Keratinocyte (primary cell): Measurements from ENCODE around the gene L1CAM. TPM values are rescaled to one million over a fixed set of nuclear protein-coding genes. Genes with fewer than 3 reads are reported as not detected.
A peak's percentile ranks its signal among the peaks of the same experiment; 100 is the strongest.

Source experiments
- DNase-seq: peaks from one replicate; pipeline ENCODE4 v3.0.0-alpha.2; 2011; ENCODE audit warnings: low read depth, missing footprints, low spot score
- FAIRE-seq: peaks from 2 replicates; lab custom pipeline; 2011; peaks lifted over from hg19 to GRCh38; lab: Jason Lieb, UNC
- H2AFZ ChIP-seq: 2 replicates; pipeline ENCODE4 v1.6.0; 2012; ENCODE audit warnings: low read length, control low read depth, inconsistent platforms; ENCODE audit not compliant: control insufficient read depth
- H3K27ac ChIP-seq: 2 replicates; pipeline ENCODE4 v1.5.1; 2011; ENCODE audit warnings: low read length; ENCODE audit not compliant: control insufficient read depth, insufficient read depth
- H3K27me3 ChIP-seq: 3 replicates; pipeline ENCODE4 v1.6.0; 2011; ENCODE audit warnings: low read length; ENCODE audit not compliant: control insufficient read depth, insufficient read depth; ENCODE audit errors: extremely low read depth
- H3K36me3 ChIP-seq, 2 experiments: 2 replicates in 1 of 2; 3 replicates in 1 of 2; pipeline ENCODE4 v1.5.1; 2011; ENCODE audit warnings: low read length in 2 of 2, mild to moderate bottlenecking in 1 of 2; ENCODE audit not compliant: control insufficient read depth in 2 of 2, insufficient read depth in 2 of 2; ENCODE audit errors: extremely low read depth in 1 of 2
- H3K4me1 ChIP-seq: 3 replicates; pipeline ENCODE4 v1.5.1; 2011; ENCODE audit warnings: low read length; ENCODE audit not compliant: control insufficient read depth, insufficient read depth; ENCODE audit errors: extremely low read depth
- H3K4me2 ChIP-seq: 3 replicates; pipeline ENCODE4 v1.6.0; 2011; ENCODE audit warnings: low read depth, low read length; ENCODE audit not compliant: control insufficient read depth, insufficient read depth; ENCODE audit errors: extremely low read depth
- H3K4me3 ChIP-seq, 3 experiments: fragments of 200-600 bp in 1 of 3; sonication (generic) in 1 of 3; 2 replicates in 2 of 3; 3 replicates in 1 of 3; pipeline ENCODE4 v1.5.1; 2011 to 2016; ENCODE audit warnings: low read length in 3 of 3, mild to moderate bottlenecking in 3 of 3, control low read depth in 2 of 3, inconsistent platforms in 1 of 3, low read depth in 1 of 3, mixed read lengths in 1 of 3, mixed run types in 1 of 3, moderate library complexity in 1 of 3; ENCODE audit not compliant: control insufficient read depth in 2 of 3, insufficient read depth in 2 of 3; ENCODE audit errors: extremely low read depth in 1 of 3
- H3K79me2 ChIP-seq: 2 replicates; pipeline ENCODE4 v1.6.0; 2012; ENCODE audit warnings: low read length; ENCODE audit not compliant: control insufficient read depth, insufficient read depth
- H3K9ac ChIP-seq: 3 replicates; pipeline ENCODE4 v1.6.0; 2011; ENCODE audit warnings: low read length; ENCODE audit not compliant: control insufficient read depth, insufficient read depth; ENCODE audit errors: extremely low read depth
- H3K9me1 ChIP-seq: 3 replicates; pipeline ENCODE4 v1.6.0; 2011; ENCODE audit warnings: low read length; ENCODE audit not compliant: control insufficient read depth, insufficient read depth; ENCODE audit errors: extremely low read depth
- H3K9me3 ChIP-seq: 2 replicates; pipeline ENCODE4 v1.5.1; 2012; ENCODE audit warnings: low read depth, low read length; ENCODE audit not compliant: control insufficient read depth
- H4K20me1 ChIP-seq: 3 replicates; pipeline ENCODE4 v1.6.0; 2011; ENCODE audit warnings: low read length; ENCODE audit not compliant: control insufficient read depth, insufficient read depth; ENCODE audit errors: extremely low read depth
- EZH2 ChIP-seq: IDR thresholded peaks from one replicate; pipeline ENCODE4 v1.6.1; 2012; ENCODE audit warnings: inconsistent platforms, mild to moderate bottlenecking, low read length, moderate library complexity
- dilution Hi-C: fragments of 300-500 bp; cut with MboI; formaldehyde crosslinking; loops from one replicate; pipeline ENCODE4 v1.7.0; 2020; ENCODE audit warnings: low sequenced_read_pairs; ENCODE audit not compliant: extremely low pct_ligation_motif_present
- polyA plus RNA-seq, 5 experiments: library from polyadenylated mRNA; depleted of rRNA in 3 of 5; stranded (reverse) in 3 of 5; stranded (forward) in 1 of 5; unstranded in 1 of 5; fragments of >200 nt; gene quantifications; 1 replicate in 1 of 5; 2 replicates in 3 of 5; 3 replicates in 1 of 5; pipeline versions ENCODE4 v1.2.1 to v1.2.3, GENCODE V29; 2011 to 2012; ENCODE audit warnings: missing spikeins in 2 of 5, low read depth in 1 of 5, low replicate concordance in 1 of 5
- TF ChIP-seq, protein P1 (sequence below), 3 experiments: IDR thresholded peaks in 1 of 3; conservative IDR thresholded peaks in 1 of 3; optimal IDR thresholded peaks in 1 of 3; 2 replicates in 2 of 3; 3 replicates in 1 of 3; pipeline versions ENCODE3 to v1.5.1; 2011; ENCODE audit warnings: low read length in 3 of 3, mild to moderate bottlenecking in 3 of 3, moderate library complexity in 2 of 3, control low read depth in 1 of 3, inconsistent platforms in 1 of 3; ENCODE audit not compliant: insufficient read depth in 2 of 3; ENCODE audit errors: extremely low read depth in 1 of 3

Gene L1CAM
- polyA plus RNA-seq, 1 donor (not counting 4 experiments of a cell fraction or from before 2014, with no cell fraction given), result 18.2 TPM

DNA sequence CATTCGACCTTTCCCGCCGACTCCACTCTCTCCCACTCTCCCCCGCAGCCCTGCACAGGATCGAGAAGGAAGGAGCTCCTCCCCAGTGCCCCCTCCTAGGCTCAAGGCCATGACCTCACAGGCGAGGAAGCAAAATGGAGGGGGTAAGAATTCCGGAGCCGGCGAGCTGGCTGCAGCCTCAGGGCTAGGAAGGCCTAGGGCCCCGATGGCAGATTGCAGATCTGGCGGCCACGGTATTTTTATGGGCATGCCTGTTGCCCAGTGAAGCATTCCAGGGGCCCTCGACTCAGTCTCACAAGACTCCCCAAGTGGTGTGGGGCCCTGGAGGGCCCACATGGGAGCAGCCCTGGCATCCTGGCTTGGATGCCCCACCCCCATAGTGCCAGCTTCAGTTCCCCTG lies 942 bp upstream of the L1CAM start:
- Histone ChIP-seq H3K4me2 (no peak overlapping the region), H3K36me3 (no peaks in the 10 kb centered on the region), H3K4me3 (no peak overlapping the region), H3K9me3 (no peaks in the 10 kb centered on the region), H3K27ac (no peak overlapping the region), H3K27me3 (peaks cover 21% of the 10 kb centered on the region), H2AFZ (no peak overlapping the region), H3K4me1 (peaks cover 3% of the 10 kb centered on the region), H4K20me1 (no peaks in the 10 kb centered on the region), H3K9ac (no peak overlapping the region), H3K79me2 (no peaks in the 10 kb centered on the region), H3K9me1 (no peaks in the 10 kb centered on the region)
- no peak for TF ChIP-seq EZH2
- TF ChIP-seq, protein P1, sequence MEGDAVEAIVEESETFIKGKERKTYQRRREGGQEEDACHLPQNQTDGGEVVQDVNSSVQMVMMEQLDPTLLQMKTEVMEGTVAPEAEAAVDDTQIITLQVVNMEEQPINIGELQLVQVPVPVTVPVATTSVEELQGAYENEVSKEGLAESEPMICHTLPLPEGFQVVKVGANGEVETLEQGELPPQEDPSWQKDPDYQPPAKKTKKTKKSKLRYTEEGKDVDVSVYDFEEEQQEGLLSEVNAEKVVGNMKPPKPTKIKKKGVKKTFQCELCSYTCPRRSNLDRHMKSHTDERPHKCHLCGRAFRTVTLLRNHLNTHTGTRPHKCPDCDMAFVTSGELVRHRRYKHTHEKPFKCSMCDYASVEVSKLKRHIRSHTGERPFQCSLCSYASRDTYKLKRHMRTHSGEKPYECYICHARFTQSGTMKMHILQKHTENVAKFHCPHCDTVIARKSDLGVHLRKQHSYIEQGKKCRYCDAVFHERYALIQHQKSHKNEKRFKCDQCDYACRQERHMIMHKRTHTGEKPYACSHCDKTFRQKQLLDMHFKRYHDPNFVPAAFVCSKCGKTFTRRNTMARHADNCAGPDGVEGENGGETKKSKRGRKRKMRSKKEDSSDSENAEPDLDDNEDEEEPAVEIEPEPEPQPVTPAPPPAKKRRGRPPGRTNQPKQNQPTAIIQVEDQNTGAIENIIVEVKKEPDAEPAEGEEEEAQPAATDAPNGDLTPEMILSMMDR (optimal IDR thresholded peaks at IDR 0.05 in 1 of 3, IDR thresholded peaks at IDR 0.05 in 1 of 3, conservative IDR thresholded peaks at IDR 0.05 in 1 of 3; ENCODE audit: extremely low read depth in 1 of 3, insufficient read depth in 2 of 3, low read length in 3 of 3), result no peak
- no peak for FAIRE-seq
- no peak for DNase-seq
- dilution Hi-C loops, result no loop called here

DNA sequence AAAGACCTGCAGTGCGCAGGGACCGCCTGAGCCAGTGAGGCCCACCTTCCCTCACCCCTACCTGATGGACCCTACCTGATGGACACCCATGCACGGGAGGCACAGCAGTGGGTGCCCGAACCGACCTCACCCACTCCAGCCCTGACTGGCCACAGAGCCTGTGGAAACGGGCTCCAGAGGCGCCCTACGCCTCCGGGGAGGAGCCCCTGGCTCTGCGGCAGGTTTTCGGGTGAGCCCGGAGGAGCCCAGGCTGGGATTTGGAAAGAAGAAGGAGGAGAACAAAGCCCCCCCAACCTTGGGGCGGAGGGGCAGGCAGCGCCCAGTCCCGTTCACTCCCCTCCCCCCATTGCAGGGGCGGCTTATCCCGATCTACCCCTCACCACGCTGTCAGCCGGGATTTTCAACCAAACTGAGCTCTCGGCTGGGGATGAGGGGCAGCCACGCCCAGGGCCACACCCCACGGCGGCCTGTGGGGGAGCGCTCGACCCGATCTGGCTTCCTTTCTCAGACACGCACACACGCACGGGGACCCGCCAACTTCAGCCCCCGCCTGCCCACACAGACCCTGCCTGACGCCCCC lies 675 bp downstream of the L1CAM start:
- TF ChIP-seq, protein P1 (optimal IDR thresholded peaks at IDR 0.05 in 1 of 3, IDR thresholded peaks at IDR 0.05 in 1 of 3, conservative IDR thresholded peaks at IDR 0.05 in 1 of 3; ENCODE audit: extremely low read depth in 1 of 3, insufficient read depth in 2 of 3, low read length in 3 of 3), result no peak
- TF ChIP-seq EZH2, result no peak
- Histone ChIP-seq H3K27ac (no peak overlapping the region), H3K27me3 (peaks cover 26% of the 10 kb centered on the region), H3K4me2 (peak overlapping the region; percentile 51), H3K9me3 (no peaks in the 10 kb centered on the region), H3K4me3 (peak overlapping the region; percentile 46 to 59 (median 59)), H4K20me1 (peaks cover 3% of the 10 kb centered on the region), H2AFZ (no peak overlapping the region), H3K9me1 (no peaks in the 10 kb centered on the region), H3K79me2 (no peaks in the 10 kb centered on the region), H3K36me3 (no peaks in the 10 kb centered on the region), H3K9ac (no peak overlapping the region), H3K4me1 (peaks cover 3% of the 10 kb centered on the region)
- no peak for DNase-seq
- no peak for FAIRE-seq
- dilution Hi-C loops, result no loop called here
